SU-DHL-6 (cell line): ENCODE measurements around the gene ERVH48-1.
"Not testable (repeated sequence)": the region's sequence is repeated elsewhere in the genome, so short reads cannot be mapped to it uniquely, and the experiment has no call there.

Source experiments
- H2AFZ ChIP-seq: fragments of 200-600 bp; sonication (generic); 2 replicates; pipeline ENCODE4 v1.6.1; 2014; ENCODE audit warnings: low read depth, mild to moderate bottlenecking, moderate library complexity, mixed read lengths, antibody characterized with exemption, low read length; ENCODE audit not compliant: severe bottlenecking
- H3F3A ChIP-seq: fragments of 200-600 bp; shearing (Covaris generic); 2 replicates; pipeline ENCODE4 v1.6.0; 2016; ENCODE audit warnings: antibody characterized with exemption, mild to moderate bottlenecking; ENCODE audit not compliant: insufficient read depth
- H3K27ac ChIP-seq: fragments of 200-600 bp; sonication (generic); 2 replicates; pipeline ENCODE4 v1.5.1; 2016; ENCODE audit warnings: low read depth, mild to moderate bottlenecking, low read length, moderate library complexity, mixed read lengths
- H3K27me3 ChIP-seq: fragments of 200-600 bp; sonication (generic), shearing (Covaris generic); 2 replicates; pipeline ENCODE4 v1.6.0; 2014; ENCODE audit warnings: mild to moderate bottlenecking, low read length
- H3K36me3 ChIP-seq: fragments of 200-600 bp; sonication (generic); 2 replicates; pipeline ENCODE4 v1.6.1; 2014; ENCODE audit warnings: mild to moderate bottlenecking, low read length, mixed read lengths
- H3K4me2 ChIP-seq: fragments of 300-600, 200-600 bp; shearing (Covaris generic), sonication (generic); 2 replicates; pipeline ENCODE4 v1.6.0; 2014; ENCODE audit warnings: low read length, low read depth, mild to moderate bottlenecking; ENCODE audit not compliant: poor library complexity, severe bottlenecking
- H3K4me3 ChIP-seq: fragments of 200-600 bp; sonication (generic); 2 replicates; pipeline ENCODE4 v1.5.1; 2014; ENCODE audit warnings: antibody characterized with exemption, low read length, mild to moderate bottlenecking, mixed read lengths; ENCODE audit not compliant: insufficient read depth, poor library complexity, severe bottlenecking
- H3K79me2 ChIP-seq: fragments of 200-600 bp; sonication (generic); 2 replicates; pipeline ENCODE4 v1.6.1; 2014; ENCODE audit warnings: mild to moderate bottlenecking, low read length, moderate library complexity; ENCODE audit not compliant: insufficient read depth
- H3K9ac ChIP-seq: fragments of 200-600 bp; sonication (generic); 2 replicates; pipeline ENCODE4 v1.7.0; 2014; ENCODE audit warnings: mild to moderate bottlenecking, low read length
- H3K9me2 ChIP-seq: fragments of 200-600 bp; sonication (generic); replicated peaks from 2 replicates; pipeline ENCODE4 v1.6.1; 2014; ENCODE audit warnings: low read length; ENCODE audit not compliant: insufficient read depth
- H3K9me3 ChIP-seq: fragments of 200-600 bp; sonication (generic); 2 replicates; pipeline ENCODE4 v1.6.1; 2014; ENCODE audit warnings: low read length, mixed read lengths; ENCODE audit not compliant: insufficient read depth
- H4K20me1 ChIP-seq: fragments of 200-600 bp; sonication (generic); 2 replicates; pipeline ENCODE4 v1.6.1; 2014; ENCODE audit warnings: low read depth, mild to moderate bottlenecking, antibody characterized with exemption, low read length, moderate library complexity, mixed read lengths
- CTCF ChIP-seq: fragments of 200-600 bp; sonication (generic); IDR thresholded peaks from one replicate; pipeline ENCODE4 v1.5.1; 2017; ENCODE audit warnings: antibody characterized with exemption, mild to moderate bottlenecking, low read length, moderate library complexity; ENCODE audit not compliant: insufficient read depth, poor library complexity, severe bottlenecking
- EZH2phosphoT487 ChIP-seq: fragments of 200-600 bp; sonication (generic), shearing (Covaris generic); conservative IDR thresholded peaks from 2 replicates; pipeline ENCODE4 v1.6.1; 2018; ENCODE audit warnings: mild to moderate bottlenecking, antibody characterized with exemption, low read length, moderate library complexity, mixed read lengths

ERVH48-1 gene

GRCh38 chr21:42931560-42932235, 6.3 kb upstream of the ERVH48-1 start:
- Histone ChIP-seq H4K20me1 (no peaks in the 10 kb centered on the region), H3K27me3 (no peaks in the 10 kb centered on the region), H3K9me2 (no peaks in the 10 kb centered on the region), H3K36me3 (no peaks in the 10 kb centered on the region), H3K4me3 (no peak overlapping the region), H3K4me2 (no peak overlapping the region), H3F3A (no peaks in the 10 kb centered on the region), H3K79me2 (no peaks in the 10 kb centered on the region), H2AFZ (no peak overlapping the region), H3K9me3 (no peaks in the 10 kb centered on the region), H3K27ac (no peak overlapping the region), H3K9ac (no peak overlapping the region)
- TF ChIP-seq CTCF (no peak), EZH2phosphoT487 (no peak)

GRCh38 chr21:42929969-42930368, 4.5 kb upstream of the ERVH48-1 start:
- Histone ChIP-seq H3K9me3 (no peaks in the 10 kb centered on the region), H3F3A (no peaks in the 10 kb centered on the region), H3K27me3 (no peaks in the 10 kb centered on the region), H3K4me3 (no peak overlapping the region), H3K36me3 (no peaks in the 10 kb centered on the region), H4K20me1 (no peaks in the 10 kb centered on the region), H3K79me2 (no peaks in the 10 kb centered on the region), H2AFZ (no peak overlapping the region), H3K9ac (no peak overlapping the region), H3K9me2 (no peaks in the 10 kb centered on the region), H3K27ac (no peak overlapping the region), H3K4me2 (no peak overlapping the region)
- TF ChIP-seq CTCF (no peak), EZH2phosphoT487 (no peak)

- not testable (repeated sequence) for H3K4me3 ChIP-seq, H3K9me2 ChIP-seq, H3K4me2 ChIP-seq, H3K27me3 ChIP-seq, H3K36me3 ChIP-seq, H3K27ac ChIP-seq, H4K20me1 ChIP-seq, H2AFZ ChIP-seq, H3F3A ChIP-seq, H3K79me2 ChIP-seq, H3K9ac ChIP-seq, H3K9me3 ChIP-seq
Observed at GRCh38 chr21:42927474-42928200, 2.2 kb upstream of the ERVH48-1 start.

- Histone ChIP-seq H3K9me3 (no peaks in the 10 kb centered on the region), H4K20me1 (no peaks in the 10 kb centered on the region), H3K27me3 (no peaks in the 10 kb centered on the region), H2AFZ (peak overlapping the region; percentile 92), H3K27ac (peak overlapping the region; percentile 53), H3F3A (no peaks in the 10 kb centered on the region), H3K79me2 (no peaks in the 10 kb centered on the region), H3K9me2 (no peaks in the 10 kb centered on the region), H3K9ac (peak overlapping the region; percentile 59), H3K4me2 (peak overlapping the region; percentile 47), H3K36me3 (no peaks in the 10 kb centered on the region), H3K4me3 (no peak overlapping the region)
- TF ChIP-seq CTCF (no peak), EZH2phosphoT487 (no peak)
Observed at GRCh38 chr21:42924433-42924751, 1.0 kb downstream of the ERVH48-1 start.
